K562 (cell line): Measurements from ENCODE around the gene QPCT. TPM values are rescaled to one million over a fixed set of nuclear protein-coding genes. Genes with fewer than 3 reads are reported as not detected.

Experiments
- ARID4B ChIP-seq: sonication (generic); formaldehyde crosslinking; IDR thresholded peaks from 2 replicates; pipeline ENCODE4 v1.8.0; 2022; ENCODE audit warnings: mild to moderate bottlenecking, missing genetic modification reagents
- BCL6 ChIP-seq: fragments of 250-450 bp; sonication (Bioruptor Pico); IDR thresholded peaks from 2 replicates; pipeline ENCODE4 v1.4.0; 2020
- CREB1 ChIP-seq, 2 experiments: sonication (generic) in 1 of 2; formaldehyde crosslinking in 1 of 2; IDR thresholded peaks; 2 replicates each; pipeline versions ENCODE4 v1.6.1 to v1.8.0; 2012 to 2022; ENCODE audit warnings: inconsistent platforms in 1 of 2, mild to moderate bottlenecking in 1 of 2, missing genetic modification reagents in 1 of 2, moderate library complexity in 1 of 2
- EHMT2 ChIP-seq: fragments of 450-650 bp; IDR thresholded peaks from 2 replicates; pipeline ENCODE4 v1.6.1; 2018; ENCODE audit warnings: antibody characterized with exemption
- FOSL1 ChIP-seq: fragments of 200-800 bp; sonication (Bioruptor generic); conservative IDR thresholded peaks from 2 replicates; pipeline ENCODE4 v1.6.1; 2016; ENCODE audit warnings: missing genetic modification characterization, missing compliant biosample characterization
- GABPB1 ChIP-seq: sonication (generic); formaldehyde crosslinking; IDR thresholded peaks from 2 replicates; pipeline ENCODE4 v1.8.0; 2022; ENCODE audit warnings: mild to moderate bottlenecking, missing genetic modification reagents
- HMGN3 ChIP-seq: IDR thresholded peaks from 2 replicates; pipeline ENCODE4 v1.6.1; 2011; ENCODE audit warnings: borderline replicate concordance, low read depth, mild to moderate bottlenecking, mixed read lengths, low read length; ENCODE audit not compliant: insufficient read length; ENCODE audit errors: extremely low read depth
- HNRNPLL ChIP-seq: fragments of 200-400 bp; formaldehyde crosslinking; IDR thresholded peaks from 2 replicates; pipeline ENCODE4 v1.6.1; 2017; ENCODE audit warnings: low read length, low read depth, mild to moderate bottlenecking; ENCODE audit not compliant: poor library complexity, severe bottlenecking
- MAZ ChIP-seq, 2 experiments: fragments of 450-650 bp in 1 of 2; sonication (generic) in 1 of 2; formaldehyde crosslinking; IDR thresholded peaks in 1 of 2; conservative IDR thresholded peaks in 1 of 2; 2 replicates each; pipeline versions ENCODE4 v1.4.0 to v1.5.0; 2020; ENCODE audit warnings: mild to moderate bottlenecking in 1 of 2, missing genetic modification reagents in 1 of 2
- POLR2B ChIP-seq: fragments of 450-650 bp; IDR thresholded peaks from 2 replicates; pipeline ENCODE4 v1.6.1; 2018; ENCODE audit warnings: low read depth; ENCODE audit not compliant: partially characterized antibody
- SLC30A9 ChIP-seq: fragments of 250-450 bp; sonication (Bioruptor Pico); IDR thresholded peaks from 2 replicates; pipeline ENCODE4 v1.8.0; 2022; ENCODE audit warnings: mild to moderate bottlenecking, moderate library complexity
- SUPT5H ChIP-seq: fragments of 450-650 bp; IDR thresholded peaks from 2 replicates; pipeline ENCODE4 v1.6.1; 2016
- TBL1XR1 ChIP-seq, 2 experiments: IDR thresholded peaks; 2 replicates each; pipeline ENCODE4 v1.6.1; 2012; ENCODE audit warnings: improper control_type of control experiment in 2 of 2, low read length in 2 of 2, mild to moderate bottlenecking in 1 of 2
- ZBTB49 ChIP-seq: sonication (generic); formaldehyde crosslinking; IDR thresholded peaks from 2 replicates; pipeline ENCODE4 v1.8.0; 2022; ENCODE audit warnings: missing genetic modification reagents, mild to moderate bottlenecking, borderline replicate concordance
- ZNF217 ChIP-seq: sonication (generic); formaldehyde crosslinking; IDR thresholded peaks from 2 replicates; pipeline ENCODE4 v1.8.0; 2022; ENCODE audit warnings: mild to moderate bottlenecking, missing genetic modification reagents
- ZNF263 ChIP-seq: sonication (generic); formaldehyde crosslinking; IDR thresholded peaks from 2 replicates; pipeline ENCODE4 v1.8.0; 2022; ENCODE audit warnings: mild to moderate bottlenecking, missing genetic modification reagents, borderline replicate concordance
- polyA plus RNA-seq, 8 experiments: library from polyadenylated mRNA; depleted of rRNA in 4 of 8; stranded (reverse) in 5 of 8; unstranded in 3 of 8; fragments of >200 nt; fragmentation: Nextera tagmentation in 2 of 8; fragmentation: Illumina TruSeq in 1 of 8; extraction: Ambion mirVana in 2 of 8; extraction: Trizol in 1 of 8; gene quantifications; 2 replicates each; pipeline versions ENCODE4 v1.2.1 to v1.2.3, GENCODE V29; 2011 to 2014; ENCODE audit warnings: inconsistent platforms in 1 of 8, missing spikeins in 1 of 8
- total RNA-seq, 7 experiments: library from RNA; depleted of rRNA in 6 of 7; stranded (reverse); fragments of >200 nt in 6 of 7; fragmentation: Illumina TruSeq in 2 of 7; extraction: Trizol in 2 of 7; gene quantifications; 2 replicates each; pipeline versions ENCODE4 v1.2.1 to v1.2.3, GENCODE V29; 2011 to 2021; ENCODE audit warnings: low replicate concordance in 1 of 7
- TF ChIP-seq, protein P1 (sequence below): fragments of 150-350 bp; conservative IDR thresholded peaks from 2 replicates; pipeline ENCODE4 v1.6.1; 2014; ENCODE audit warnings: low read length

The QPCT gene
- total and polyA plus RNA-seq, 9 of the 15 experiments (the other 6 are each of a cell fraction or from before 2014, with no cell fraction given) = 0.07 TPM; not detected in 8

DNA sequence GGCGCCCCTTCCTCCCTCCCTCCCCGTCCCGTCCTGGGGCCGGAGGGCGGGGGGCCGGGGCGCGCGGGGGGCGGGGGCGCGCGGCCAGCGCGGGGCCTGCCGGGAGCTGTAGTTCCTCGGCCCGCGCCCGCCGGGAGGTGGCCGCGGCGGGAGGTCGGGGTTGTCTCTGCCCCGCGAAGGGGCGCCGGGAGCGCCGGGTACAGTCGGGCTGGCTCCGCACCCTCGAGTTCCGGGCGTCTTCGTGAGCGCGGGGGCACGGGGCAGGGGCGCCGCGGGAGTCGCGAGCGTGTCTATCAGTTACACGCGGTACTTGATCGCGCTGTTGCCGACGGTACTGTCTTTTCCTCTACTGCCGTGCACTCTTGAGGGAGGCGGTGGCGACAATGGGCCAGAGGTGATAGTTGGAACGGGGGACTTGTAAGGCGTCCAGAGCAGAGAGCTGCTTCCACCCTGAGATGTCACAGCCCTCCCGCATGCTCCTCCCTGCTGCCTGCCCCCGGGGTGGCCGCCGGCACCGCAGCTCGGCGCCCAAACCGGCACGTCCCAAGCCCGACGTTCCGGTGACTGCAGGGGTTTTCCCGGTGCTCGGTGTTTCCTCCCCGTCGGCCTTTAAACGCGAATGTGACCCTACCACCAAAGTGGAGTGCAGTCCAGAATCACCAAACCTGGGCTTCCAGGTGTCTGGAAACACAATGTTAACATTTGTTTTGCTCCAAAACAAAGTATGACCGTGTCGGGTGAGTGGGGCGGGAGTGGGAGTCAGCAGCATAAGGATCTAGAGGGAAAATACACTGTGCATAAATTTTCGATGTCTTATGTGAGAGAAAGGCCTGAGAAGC is 19.4 kb upstream of the QPCT start, which contains the start of gene PRKD3 (continued):
- TF ChIP-seq ARID4B (CRISPR knock-in tag) (peak; percentile 44; the same call in 1 of the 2 replicates), CREB1 (IDR thresholded peaks at IDR 0.05) (no peak), CREB1 (CRISPR knock-in tag; IDR thresholded peaks at IDR 0.05) (peak; percentile 60), HMGN3 (peak; percentile 59), FOSL1 (tag) (no peak), TBL1XR1 (IDR thresholded peaks at IDR 0.05; ENCODE audit: low read length in 2 of 2) (no peak), ZNF263 (CRISPR knock-in tag) (no peak), POLR2B (peak; percentile 35), HNRNPLL (no peak), EHMT2 (no peak), ZBTB49 (CRISPR knock-in tag) (0 out of 2 replicates have a peak, but pooled peaks have one; percentile 90), BCL6 (CRISPR knock-in tag) (no peak), MAZ (CRISPR knock-in tag; conservative IDR thresholded peaks at IDR 0.05 in 1 of 2, IDR thresholded peaks at IDR 0.05 in 1 of 2) (peak; percentile 4 to 49; a peak in 1 of 4 replicates), SUPT5H (0 out of 2 replicates have a peak, but pooled peaks have one; percentile 42), ZNF217 (CRISPR knock-in tag) (no peak), GABPB1 (peak; percentile 74; the same call in 1 of the 2 replicates), SLC30A9 (CRISPR knock-in tag) (no peak)
- TF ChIP-seq, protein P1, sequence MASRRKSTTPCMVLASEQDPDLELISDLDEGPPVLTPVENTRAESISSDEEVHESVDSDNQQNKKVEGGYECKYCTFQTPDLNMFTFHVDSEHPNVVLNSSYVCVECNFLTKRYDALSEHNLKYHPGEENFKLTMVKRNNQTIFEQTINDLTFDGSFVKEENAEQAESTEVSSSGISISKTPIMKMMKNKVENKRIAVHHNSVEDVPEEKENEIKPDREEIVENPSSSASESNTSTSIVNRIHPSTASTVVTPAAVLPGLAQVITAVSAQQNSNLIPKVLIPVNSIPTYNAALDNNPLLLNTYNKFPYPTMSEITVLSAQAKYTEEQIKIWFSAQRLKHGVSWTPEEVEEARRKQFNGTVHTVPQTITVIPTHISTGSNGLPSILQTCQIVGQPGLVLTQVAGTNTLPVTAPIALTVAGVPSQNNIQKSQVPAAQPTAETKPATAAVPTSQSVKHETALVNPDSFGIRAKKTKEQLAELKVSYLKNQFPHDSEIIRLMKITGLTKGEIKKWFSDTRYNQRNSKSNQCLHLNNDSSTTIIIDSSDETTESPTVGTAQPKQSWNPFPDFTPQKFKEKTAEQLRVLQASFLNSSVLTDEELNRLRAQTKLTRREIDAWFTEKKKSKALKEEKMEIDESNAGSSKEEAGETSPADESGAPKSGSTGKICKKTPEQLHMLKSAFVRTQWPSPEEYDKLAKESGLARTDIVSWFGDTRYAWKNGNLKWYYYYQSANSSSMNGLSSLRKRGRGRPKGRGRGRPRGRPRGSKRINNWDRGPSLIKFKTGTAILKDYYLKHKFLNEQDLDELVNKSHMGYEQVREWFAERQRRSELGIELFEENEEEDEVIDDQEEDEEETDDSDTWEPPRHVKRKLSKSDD = no peak
